IPS DF 19.7 (cell line): ENCODE results near the gene DYNLRB2.

ENCODE experiments used
- DNase-seq: peaks from one replicate; pipeline ENCODE4 v3.0.0-alpha.2; 2013; ENCODE audit warnings: low read depth, low spot score

Gene DYNLRB2

GRCh38 chr16:80540516-80541305, at the start of gene DYNLRB2:
DYNLRB2 (plus strand) TSS chr16:80540993; CDS start chr16:80541077, 84 bp downstream.
- peak; percentile 81 for DNase-seq

- no peak for DNase-seq
Measured at GRCh38 chr16:80500116-80500859, 40.5 kb upstream of the DYNLRB2 start.

- no peak for DNase-seq
Measured at GRCh38 chr16:80500961-80501525, 39.8 kb upstream of the DYNLRB2 start.

- DNase-seq: no peak
Measured at GRCh38 chr16:80503107-80503506, 37.7 kb upstream of the DYNLRB2 start.

- DNase-seq: no peak
Measured at GRCh38 chr16:80507538-80507937, 33.3 kb upstream of the DYNLRB2 start.

GRCh38 chr16:80509872-80510271, 30.9 kb upstream of the DYNLRB2 start:
- DNase-seq: no peak

GRCh38 chr16:80511824-80512592, 28.8 kb upstream of the DYNLRB2 start:
- DNase-seq: no peak

GRCh38 chr16:80512593-80512853, 28.3 kb upstream of the DYNLRB2 start:
- no peak for DNase-seq

- DNase-seq: no peak
Measured at GRCh38 chr16:80515374-80515773, 25.4 kb upstream of the DYNLRB2 start.

GRCh38 chr16:80517846-80518245, 22.9 kb upstream of the DYNLRB2 start:
- DNase-seq: no peak

- DNase-seq: no peak
Measured at GRCh38 chr16:80518436-80518835, 22.4 kb upstream of the DYNLRB2 start.

GRCh38 chr16:80519189-80519588, 21.6 kb upstream of the DYNLRB2 start:
- no peak for DNase-seq

- DNase-seq: no peak
Measured at GRCh38 chr16:80525420-80525819, 15.4 kb upstream of the DYNLRB2 start.

- DNase-seq: no peak
Measured at GRCh38 chr16:80526418-80527061, 14.3 kb upstream of the DYNLRB2 start.

GRCh38 chr16:80527297-80527696, 13.5 kb upstream of the DYNLRB2 start:
- no peak for DNase-seq

GRCh38 chr16:80530479-80530878, 10.3 kb upstream of the DYNLRB2 start:
- no peak for DNase-seq

- DNase-seq: no peak
Measured at GRCh38 chr16:80536238-80536637, 4.6 kb upstream of the DYNLRB2 start.

- DNase-seq: no peak
Measured at GRCh38 chr16:80541306-80541694, 507 bp downstream of the DYNLRB2 start.

- DNase-seq: no peak
Measured at GRCh38 chr16:80543162-80543561, 2.4 kb downstream of the DYNLRB2 start.

GRCh38 chr16:80544326-80544725, 3.5 kb downstream of the DYNLRB2 start:
- DNase-seq: no peak

GRCh38 chr16:80546249-80546648, 5.5 kb downstream of the DYNLRB2 start:
- no peak for DNase-seq

- DNase-seq: no peak
Measured at GRCh38 chr16:80547145-80547544, 6.4 kb downstream of the DYNLRB2 start.
